ENCODE measurements around the gene WDR90.

WDR90 gene

DNA sequence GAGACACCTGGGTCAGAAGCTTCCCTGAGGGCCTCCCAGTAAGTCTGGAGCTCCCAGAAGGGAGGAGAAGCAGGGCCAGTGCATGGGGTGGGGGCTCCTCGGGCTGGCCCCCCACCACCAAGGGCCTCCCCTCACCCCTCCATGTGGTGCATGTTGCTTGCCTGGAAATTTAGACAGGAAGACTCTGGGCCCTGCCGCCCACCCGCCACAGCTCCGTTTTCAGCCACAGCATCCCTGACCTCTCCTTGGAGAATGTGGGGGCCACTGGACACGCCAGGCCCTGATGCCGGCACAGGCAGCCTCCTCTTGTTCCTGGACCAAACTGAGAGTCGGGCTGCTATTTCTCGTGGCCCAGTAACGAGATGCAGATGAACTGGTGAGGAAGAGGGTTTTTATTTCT, 10.3 kb upstream of the WDR90 start:
- DNase-seq (ENCODE audit: low spot score), result no peak

DNA sequence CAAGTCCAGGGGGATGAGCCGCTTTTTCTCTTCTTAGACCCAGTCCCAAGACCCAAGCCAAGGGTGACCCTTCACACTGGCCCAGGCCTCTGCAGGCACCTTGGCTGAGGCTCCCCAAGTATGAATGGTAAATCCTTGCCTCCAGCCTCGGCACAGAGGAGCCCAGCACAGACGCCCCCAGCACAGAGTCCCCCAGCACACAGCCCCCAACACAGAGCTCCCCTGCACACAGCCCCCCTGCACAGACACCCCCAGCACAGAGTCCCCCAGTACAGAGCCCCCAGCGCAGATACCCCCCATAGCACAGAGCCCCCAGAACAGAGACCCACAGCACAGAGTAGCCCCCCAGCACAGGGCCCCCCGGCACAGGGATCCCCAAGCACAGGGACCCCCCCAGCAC, 8.6 kb upstream of the WDR90 start:
- no peak for DNase-seq (ENCODE audit: low spot score)

DNA sequence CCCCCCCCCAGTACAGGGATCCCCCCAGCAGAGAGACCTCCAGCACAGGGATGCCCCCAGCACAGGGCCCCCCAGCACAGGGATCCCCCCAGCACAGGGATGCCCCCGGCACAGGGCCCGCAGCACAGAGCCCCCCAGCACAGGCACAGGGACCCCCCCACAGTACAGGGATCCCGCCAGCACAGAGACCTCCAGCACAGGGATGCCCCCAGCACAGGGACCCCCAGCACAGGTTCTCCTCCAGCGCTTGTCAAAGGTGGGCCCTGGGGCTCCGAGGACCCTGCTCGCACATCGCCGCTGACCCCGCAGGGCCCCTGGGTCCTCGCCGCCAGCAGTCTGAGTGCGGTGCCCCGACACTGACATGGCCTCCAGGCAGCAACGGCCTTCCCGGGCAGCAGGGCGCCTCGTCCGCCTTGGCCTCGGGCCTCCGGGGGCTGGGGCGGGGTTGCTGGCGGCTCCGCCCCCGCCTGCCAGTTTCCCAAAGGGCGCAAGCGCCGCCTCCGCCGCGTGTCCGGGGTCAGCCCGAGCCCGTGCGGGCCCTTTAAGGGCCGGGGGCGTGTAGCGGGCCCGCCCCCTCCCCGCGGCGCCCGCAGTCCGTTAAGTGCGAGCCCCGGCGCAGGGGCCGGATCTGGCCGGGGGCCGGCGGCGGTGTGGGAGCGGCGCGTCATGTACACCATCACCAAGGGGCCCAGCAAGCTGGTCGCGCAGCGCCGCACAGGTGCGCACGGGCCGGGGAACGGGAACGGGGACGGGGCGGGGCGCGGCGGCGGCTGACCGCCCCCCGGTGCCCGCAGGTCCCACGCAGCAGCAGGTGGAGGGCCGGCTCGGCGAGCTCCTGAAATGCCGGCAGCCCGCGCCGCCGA, 7.6 kb upstream of the WDR90 start, which contains the start of gene MCRIP2:
Gene MCRIP2, plus strand, starts transcription at position 503 of the 863 bp plus-strand sequence. Its CDS starts 164 bp downstream, at position 667.
- DNase-seq (ENCODE audit: low spot score), result peak; percentile 88

DNA sequence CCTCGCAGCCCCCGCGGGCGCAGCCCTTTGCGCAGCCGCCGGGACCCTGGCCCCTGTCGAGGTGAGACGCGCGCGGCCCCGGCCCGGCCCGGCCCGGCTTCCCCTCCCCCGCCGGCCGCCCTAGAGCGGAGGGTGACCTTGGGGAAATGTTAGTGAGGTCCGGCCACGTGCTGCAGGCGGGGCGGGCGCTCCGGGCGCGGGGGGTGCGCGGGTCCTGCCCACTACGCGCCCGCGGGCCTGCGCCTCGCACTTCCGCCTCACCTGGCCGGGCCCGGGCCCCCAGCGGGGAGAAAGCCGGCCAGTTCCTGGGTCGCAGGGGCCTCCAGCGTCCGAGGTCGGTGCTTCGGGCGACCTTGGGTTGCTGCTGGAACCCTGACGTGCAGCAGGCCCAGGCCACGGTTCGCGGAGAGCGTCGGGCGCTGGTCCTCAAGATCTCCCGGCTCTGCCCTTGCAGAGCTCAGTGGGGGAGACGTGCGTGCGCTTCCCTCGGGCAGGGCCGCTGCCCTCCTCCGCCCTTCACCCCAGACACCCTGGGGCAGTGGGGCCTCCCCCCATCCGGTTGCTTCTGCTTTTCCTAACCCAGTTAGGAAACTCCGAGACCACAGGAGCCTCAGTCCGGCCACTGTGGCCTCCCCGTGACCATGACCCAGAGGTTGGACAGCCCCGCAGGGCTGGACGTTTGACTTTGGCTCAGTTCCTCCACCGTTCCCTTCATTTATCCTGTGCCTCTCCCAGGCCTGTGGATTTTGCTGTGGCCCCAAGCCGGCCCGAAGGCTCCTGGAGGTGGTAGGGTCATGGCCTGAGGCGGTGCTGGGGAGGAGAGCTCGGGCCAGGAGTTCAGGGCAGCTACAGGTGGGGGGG, 6.7 kb upstream of the WDR90 start:
- no peak for DNase-seq (ENCODE audit: low spot score)

DNA sequence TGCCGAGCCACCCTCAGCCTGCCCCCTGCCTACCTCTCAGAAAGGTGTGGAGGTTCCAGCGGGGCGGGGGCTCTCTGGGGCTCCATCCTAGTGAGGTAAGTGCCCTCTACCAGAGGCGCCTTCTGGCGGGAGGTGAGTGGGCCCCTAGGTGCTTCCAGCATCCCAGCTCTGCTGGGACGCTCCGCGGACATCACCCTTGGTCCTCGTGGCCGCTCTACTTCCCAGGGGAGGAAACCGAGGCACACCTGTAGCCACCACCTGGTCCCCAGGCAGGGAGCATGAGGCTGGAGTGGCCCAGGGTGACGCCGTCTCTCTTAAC, 6.2 kb upstream of the WDR90 start:
- DNase-seq (ENCODE audit: low spot score), result no peak

DNA sequence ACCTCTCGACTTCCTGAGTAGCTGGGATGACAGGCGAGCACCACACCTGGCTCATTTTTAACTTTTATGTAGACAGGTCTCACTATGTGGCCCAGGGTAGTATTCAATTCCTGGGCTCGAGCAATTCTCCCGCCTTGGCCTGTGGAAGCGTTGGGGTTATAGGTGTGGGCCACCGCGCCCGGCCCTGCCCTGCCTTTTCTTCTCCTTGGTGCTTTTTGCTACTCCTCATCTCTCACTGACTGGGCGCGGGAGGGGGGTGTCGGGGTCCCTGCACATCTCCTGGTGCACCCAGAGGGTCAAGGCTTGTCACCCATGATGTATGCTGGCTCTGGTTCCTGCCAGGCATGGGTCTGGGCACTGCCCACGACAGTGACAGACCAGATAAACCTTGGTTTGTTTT, 4.6 kb upstream of the WDR90 start:
- no peak for DNase-seq (ENCODE audit: low spot score)

DNA sequence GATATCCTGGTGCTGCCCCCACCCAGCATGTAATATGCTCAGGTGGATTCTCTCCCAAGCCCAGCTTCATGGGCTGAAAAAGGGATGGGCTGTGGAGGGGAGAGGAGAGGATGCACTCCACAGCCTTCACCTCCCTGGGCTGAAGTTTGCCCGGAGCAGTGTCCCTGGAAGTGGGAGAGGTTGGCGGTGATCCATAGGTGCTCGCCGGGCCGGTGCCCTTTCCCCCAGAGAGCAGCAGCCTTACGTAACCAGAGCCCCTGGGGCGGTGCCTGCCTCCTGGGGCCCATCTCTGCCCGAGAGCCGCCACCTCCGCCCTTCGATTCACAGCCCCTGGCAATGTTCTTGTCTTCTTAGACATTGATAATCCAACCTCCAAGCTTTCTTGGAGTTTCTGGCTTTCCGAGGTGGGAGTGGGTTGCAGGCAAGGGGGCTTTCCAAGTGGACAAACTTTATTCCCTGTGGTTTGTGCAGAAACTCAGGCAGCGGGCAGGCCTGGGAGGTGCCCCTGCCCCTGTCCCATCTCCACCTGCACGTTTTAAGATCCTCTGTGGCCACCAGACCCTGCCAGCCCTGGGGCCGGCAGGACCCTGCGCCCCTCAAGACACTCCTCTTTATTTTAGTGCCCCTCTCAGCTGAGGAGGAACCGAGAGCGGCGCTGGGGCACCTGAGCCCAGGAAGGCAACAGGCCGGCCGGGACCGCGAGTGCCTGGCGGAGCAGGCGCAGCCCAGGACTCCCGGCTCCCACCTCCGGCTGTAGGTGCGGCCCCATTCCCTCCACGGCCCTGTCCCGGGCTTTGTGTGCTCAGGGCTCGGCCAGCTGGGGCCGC, 3.1 kb upstream of the WDR90 start:
- DNase-seq (ENCODE audit: low spot score), result no peak

DNA sequence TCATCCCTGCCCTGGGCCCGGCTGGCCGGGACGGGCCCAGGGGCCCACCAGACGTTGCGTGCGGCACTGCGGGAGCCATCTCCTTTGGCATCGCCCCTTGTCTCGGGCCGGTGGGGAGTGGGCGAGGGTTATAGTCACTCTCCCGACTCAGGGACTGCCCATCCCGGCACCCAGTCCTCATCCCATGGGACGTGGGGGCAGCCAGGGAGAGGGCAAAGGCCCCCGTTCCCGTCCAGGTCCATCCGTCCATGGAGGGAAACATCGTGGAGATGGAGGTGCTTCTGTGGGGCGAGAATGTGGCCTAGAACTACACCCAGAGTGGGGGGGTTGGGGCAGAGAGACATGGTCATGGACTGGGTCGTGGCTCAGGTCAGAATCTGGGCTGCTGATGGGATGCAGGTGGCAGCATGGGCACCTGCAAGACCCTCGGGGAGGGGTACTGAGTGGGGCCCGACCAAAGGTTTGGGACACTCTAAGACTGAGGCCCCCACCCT, 2.4 kb upstream of the WDR90 start:
- DNase-seq (ENCODE audit: low spot score), result no peak

DNA sequence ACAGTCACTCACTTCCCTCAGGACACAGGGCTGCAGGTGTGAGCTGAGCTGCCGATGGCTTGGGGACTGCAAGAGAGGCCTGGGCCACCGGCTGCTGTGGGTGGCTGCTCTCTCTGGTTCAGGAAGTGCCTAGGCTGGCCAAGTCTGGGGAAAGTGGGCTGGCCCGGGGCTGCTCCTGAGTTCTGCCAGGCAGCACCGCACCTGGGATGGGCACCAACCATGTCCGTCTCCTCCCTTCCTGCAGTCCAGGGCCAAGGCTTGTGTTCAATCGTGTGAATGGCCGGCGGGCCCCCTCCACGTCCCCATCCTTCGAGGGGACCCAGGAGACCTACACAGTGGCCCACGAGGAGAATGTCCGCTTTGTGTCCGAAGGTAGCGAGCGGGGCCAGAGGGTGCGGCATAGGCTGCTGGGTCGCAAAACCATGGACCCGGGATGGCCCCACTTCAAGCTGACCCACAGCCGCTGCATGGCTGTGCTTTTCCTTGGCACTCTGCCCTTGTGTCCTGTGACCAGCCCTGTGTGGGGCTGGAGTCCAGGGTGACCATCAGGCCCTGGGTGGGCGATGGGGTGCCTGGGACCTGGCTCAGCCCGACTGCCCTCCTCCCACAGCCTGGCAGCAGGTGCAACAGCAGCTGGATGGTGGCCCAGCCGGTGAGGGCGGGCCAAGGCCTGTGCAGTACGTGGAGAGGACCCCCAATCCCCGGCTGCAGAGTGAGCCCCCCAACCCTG, 1.8 kb upstream of the WDR90 start:
- no peak for DNase-seq (ENCODE audit: low spot score)

DNA sequence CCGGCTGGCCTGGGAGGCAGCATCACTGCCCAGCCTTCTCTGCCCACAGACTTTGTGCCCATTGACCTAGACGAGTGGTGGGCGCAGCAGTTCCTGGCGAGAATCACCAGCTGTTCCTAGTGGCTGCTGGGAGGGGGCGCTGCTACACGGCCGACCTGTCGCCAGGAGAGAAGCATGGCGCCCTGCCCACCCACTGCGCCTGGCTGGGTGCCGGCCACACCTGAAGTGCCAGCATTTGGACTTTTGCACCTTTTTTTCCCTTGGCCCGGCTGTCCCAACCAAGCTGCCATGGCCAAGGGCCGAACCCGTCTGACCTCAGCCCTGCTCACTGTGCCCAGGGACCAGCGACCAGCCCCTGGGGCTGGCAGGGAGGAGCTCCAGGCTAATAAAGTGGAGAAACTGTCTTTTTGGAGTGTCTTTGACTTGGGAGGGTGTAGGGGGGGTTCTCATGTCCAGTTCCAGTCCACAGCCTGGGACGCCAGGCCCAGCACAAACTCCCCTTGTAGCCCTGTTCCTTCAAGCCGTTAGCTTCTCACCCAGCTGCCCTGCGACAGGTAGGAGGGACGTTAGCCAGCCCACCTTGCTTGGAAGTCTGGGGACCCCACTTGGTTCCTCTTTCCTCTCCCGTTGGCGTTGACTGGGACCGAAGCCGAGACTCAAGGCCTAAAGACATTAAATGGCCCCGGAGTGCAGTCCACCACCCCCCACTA, 939 bp upstream of the WDR90 start:
- no peak for DNase-seq (ENCODE audit: low spot score)

DNA sequence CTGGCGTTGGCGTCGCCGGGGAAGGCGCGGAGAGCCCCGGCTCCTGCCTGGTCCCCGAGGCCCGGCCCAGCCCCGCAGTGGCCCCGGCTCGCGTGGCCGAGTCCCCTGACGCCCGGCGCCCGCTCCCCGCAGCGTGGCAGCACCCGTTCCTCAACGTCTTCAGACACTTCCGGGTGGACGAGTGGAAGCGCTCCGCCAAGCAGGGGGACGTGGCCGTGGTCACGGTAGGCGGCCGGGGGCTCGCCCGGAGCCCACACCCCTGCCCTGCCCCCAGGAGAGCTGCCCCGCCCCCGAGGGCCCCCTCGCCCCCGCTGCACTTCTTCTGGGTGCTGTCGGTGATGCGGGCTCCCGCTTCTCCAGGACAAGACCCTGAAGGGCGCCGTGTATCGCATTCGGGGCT, 466 bp downstream of the WDR90 start:
- DNase-seq (ENCODE audit: low spot score), result no peak

DNA sequence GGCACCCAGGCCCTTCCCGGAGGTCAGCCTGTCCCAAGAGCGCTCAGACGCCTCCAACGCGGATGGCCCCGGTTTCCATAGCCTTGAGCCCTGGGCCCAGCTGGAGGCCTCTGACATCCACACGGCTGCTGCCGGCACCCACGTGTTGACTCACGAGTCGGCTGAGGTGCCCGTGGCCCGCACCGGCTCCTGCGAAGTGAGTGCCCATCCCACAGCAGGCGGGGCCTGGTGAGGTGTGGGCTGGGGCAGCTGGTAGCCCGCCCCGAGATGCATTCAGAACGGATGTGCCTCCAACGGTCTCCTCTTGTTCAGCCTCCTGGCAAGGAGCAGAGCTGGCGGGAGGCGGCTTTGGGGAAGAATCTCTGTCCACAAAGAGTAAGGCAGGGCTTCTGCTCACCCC, 2.7 kb downstream of the WDR90 start:
- no peak for DNase-seq (ENCODE audit: low spot score)

DNA sequence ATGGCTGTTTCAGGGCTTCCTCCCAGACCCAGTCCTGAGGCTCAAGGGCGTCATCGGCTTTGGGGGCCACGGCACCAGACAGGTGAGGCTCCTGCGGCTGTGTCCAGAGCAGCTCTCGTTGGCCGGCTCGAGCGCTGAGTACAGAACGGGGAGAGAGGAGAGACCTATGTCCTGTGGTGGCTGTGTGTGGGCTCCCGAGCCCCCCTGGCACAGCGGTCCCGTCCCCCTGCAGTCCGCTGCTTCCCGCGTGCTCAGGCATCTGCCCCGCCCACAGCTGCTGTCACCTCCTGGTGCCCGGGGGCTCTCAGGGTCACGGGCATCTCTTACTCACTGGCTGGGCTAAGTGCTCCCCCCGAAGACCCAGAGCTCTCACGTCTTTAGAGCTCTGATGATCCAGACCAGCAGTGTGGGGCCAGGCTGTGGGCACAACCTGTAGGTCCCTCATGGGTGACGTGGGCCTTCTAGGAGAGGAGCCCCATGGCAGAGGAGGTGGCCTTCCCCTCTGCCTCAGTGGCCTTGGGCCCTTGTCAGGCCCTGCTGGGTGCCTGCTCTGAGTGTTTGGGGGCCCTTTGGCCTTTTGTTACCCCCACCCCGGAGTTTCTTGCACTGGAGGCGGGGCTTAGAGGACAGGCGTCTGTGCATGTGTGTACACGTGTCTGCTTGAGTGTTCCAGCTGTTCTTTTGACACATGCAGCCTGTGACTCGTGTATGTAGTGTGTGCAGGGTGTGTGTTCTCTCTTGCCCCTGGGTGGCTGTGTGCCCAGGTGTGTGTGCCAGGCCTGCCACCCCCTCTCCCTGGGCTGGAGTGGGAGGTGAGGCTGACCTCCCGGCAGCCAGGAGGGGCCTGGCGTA, 3.5 kb downstream of the WDR90 start:
- DNase-seq (ENCODE audit: low spot score), result no peak

DNA sequence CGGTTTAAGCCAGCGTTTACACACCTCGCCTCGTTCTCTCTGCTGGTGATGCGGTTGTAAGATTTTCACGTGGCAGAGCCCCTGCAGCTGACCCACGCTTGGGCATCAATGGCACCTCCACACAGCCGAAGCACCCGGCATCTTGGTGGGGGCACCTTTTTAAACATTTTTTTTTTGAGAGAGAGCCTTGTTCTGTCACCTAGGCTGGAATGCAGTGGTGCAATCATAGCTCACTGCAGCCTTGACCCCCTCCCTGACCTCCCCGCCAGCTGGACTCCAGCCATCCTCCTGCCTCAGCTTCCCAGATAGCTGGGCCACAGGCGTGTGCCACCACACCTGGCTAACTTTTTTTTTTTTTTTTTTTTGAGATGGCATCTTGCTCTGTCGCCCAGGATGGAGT, 4.9 kb downstream of the WDR90 start:
- DNase-seq (ENCODE audit: low spot score), result no peak

DNA sequence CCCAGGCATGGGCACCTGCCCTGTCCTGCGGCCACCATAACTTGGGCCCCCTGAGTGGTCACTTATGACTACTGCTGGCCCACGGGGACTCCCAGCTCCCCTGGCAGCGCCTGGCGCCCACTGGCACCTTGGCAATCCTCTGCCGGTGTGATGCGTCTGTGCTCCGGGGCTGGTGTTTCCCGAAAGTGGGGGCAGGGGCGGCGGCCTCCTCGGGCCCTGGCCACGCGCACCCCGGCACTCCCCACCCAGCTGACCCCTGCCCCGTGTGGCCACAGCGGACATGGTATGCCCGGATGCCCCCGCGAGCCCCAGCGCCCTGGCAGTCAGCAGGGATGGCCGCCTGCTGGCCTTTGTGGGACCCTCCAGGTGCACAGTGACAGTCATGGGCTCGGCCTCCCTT, 8.3 kb downstream of the WDR90 start:
- DNase-seq (ENCODE audit: low spot score), result no peak

DNA sequence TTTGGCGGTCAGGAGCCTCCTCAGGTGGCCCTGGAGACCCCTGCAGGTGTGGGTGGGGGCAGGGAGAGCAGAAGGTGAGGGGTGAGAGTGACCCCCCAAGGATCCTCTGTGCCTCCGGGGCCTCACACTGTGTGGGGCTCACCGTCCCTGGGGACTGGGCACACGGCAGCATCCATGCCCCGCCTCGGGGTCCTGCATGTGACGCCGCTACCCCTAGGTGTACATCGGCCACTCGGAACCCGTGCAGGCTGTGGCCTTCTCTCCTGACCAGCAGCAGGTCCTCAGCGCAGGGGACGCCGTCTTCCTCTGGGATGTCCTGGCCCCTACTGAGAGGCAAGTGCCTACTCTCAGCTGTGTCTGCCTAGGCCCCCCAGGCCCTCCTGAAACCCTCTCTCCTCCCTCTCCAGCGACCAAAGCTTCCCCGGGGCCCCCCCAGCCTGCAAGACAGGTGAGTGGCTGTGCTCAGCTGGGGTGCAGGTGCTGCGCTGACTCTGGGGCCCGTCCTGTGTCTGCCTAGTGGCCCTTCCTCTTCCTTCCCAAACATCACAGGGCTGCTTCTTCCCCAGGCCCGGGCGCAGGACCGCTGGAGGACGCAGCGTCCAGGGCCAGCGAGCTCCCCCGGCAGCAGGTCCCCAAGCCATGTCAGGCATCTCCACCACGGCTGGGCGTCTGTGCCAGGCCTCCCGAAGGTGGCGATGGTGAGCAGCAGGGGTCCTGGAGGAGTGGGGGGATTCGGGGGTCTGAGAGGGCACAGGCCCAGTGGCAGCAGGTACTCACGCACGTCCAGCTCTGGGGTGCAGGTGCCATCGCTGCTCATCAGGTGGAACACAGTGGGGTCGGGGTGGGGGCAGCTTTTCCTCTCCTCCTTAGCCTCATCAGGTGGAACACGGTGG, 9.8 kb downstream of the WDR90 start:
- no peak for DNase-seq (ENCODE audit: low spot score)

DNA sequence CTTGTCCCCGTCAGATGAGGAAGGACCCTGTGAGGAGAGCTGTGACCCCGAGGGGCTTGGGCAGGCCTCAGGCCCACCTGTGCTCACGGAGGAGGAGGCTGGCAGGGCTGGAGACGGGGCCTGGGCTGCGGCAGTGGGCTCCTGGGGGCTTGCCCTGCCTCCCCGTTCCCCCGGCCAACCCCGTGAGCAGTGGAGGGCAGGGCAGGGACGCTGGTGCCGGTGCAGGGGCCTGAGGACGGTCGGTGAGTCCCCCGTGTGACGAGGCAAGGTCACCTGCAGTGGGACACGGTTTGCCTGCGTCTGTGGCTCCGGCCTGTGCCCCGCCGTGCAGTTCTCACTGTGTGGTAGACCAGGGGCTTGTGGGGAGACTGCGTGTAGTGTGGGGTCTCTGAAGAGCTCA, 10.5 kb downstream of the WDR90 start:
- no peak for DNase-seq (ENCODE audit: low spot score)

DNA sequence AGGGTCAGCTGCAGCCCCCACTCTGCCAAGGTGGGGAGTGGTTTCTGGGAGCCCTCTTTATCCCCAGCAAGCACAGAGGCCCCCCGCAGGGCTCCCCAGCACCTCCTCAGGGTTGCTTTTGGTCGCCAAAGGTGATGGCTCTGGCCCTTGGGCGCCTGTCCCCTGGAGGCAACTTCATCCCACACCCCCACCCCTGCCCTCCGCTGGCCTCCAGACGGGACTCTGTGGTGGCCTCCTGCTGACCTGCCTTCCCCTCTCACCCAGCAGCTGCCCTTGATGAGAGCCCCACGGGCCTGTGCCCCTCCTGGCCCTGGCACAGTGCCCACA, 10.9 kb downstream of the WDR90 start:
- DNase-seq (ENCODE audit: low spot score), result no peak
